HepG2 (cell line): ENCODE measurements around the gene RUBCNL. TPM values are rescaled to one million over a fixed set of nuclear protein-coding genes. Genes with fewer than 3 reads are reported as not detected.

Source experiments
- ATAC-seq: fragments of 200-7000 bp; cut with Tn5 transposase; 3 replicates; pipeline ENCODE4 v1.9.1; 2020; ENCODE audit warnings: mild to moderate bottlenecking, moderate library complexity
- BruUV-seq: library from RNA; stranded (reverse); fragments of 400-500 nt; replicated peaks from 2 replicates; lab custom pipeline; 2021; lab: Mats Ljungman, UMichigan
- CTCF ChIA-PET: fragments of 300-600 bp; formaldehyde crosslinking; extraction: SDS; loops from one replicate; lab custom pipeline; 2021; ENCODE audit warnings: low total read pairs, inconsistent platforms, low intra/inter-chr PET ratio; lab: Yijun Ruan, JAX
- POLR2A ChIA-PET: fragments of 350-600 bp; sonication (Branson Sonifier 250); formaldehyde crosslinking; loops from one replicate; lab custom pipeline; 2020; ENCODE audit warnings: antibody characterized with exemption, inconsistent platforms; lab: Yijun Ruan, JAX
- DNase-seq: peaks from one replicate; pipeline ENCODE4 v3.0.0-alpha.2; 2015; ENCODE audit warnings: low spot score
- FAIRE-seq: peaks from 3 replicates; lab custom pipeline; 2011; peaks lifted over from hg19 to GRCh38; lab: Jason Lieb, UNC
- H2AFZ ChIP-seq: one replicate; pipeline ENCODE4 v1.6.1; 2011; ENCODE audit warnings: low read length, inconsistent platforms
- H3K27ac ChIP-seq: fragments of 300-600 bp; 3 replicates; pipeline ENCODE4 v1.8.0; 2011; ENCODE audit warnings: mixed run types, mild to moderate bottlenecking, mixed read lengths, low read length, inconsistent platforms; ENCODE audit not compliant: insufficient read depth; ENCODE audit errors: extremely low read length
- H3K27me3 ChIP-seq, 2 experiments: fragments of 200-600 bp in 1 of 2; 2 replicates in 1 of 2; 3 replicates in 1 of 2; pipeline versions ENCODE4 v1.6.0 to v1.8.0; 2011; ENCODE audit warnings: low read length in 2 of 2, mild to moderate bottlenecking in 2 of 2, moderate library complexity in 2 of 2, inconsistent platforms in 1 of 2; ENCODE audit not compliant: insufficient read depth in 2 of 2, control insufficient read depth in 1 of 2
- H3K36me3 ChIP-seq, 2 experiments: fragments of 200-600 bp in 1 of 2; replicated peaks in 1 of 2; 2 replicates in 1 of 2; 3 replicates in 1 of 2; pipeline versions ENCODE4 v1.5.1 to v1.8.0; 2011; ENCODE audit warnings: low read length in 2 of 2, inconsistent platforms in 1 of 2; ENCODE audit not compliant: insufficient read depth in 2 of 2, control insufficient read depth in 1 of 2
- H3K4me1 ChIP-seq: 2 replicates; pipeline ENCODE4 v1.5.1; 2012; ENCODE audit warnings: low read length, inconsistent platforms; ENCODE audit not compliant: insufficient read depth
- H3K4me2 ChIP-seq: 2 replicates; pipeline ENCODE4 v1.6.0; 2011; ENCODE audit warnings: low read depth, low read length, inconsistent platforms
- H3K4me3 ChIP-seq, 3 experiments: fragments of 200-600 bp in 1 of 3; sonication (generic), shearing (Covaris generic) in 1 of 3; replicated peaks in 1 of 3; 2 replicates each; pipeline ENCODE4 v1.5.1; 2011 to 2016; ENCODE audit warnings: low read length in 3 of 3, inconsistent platforms in 2 of 3, low read depth in 2 of 3, mild to moderate bottlenecking in 2 of 3, control low read depth in 1 of 3, mixed read lengths in 1 of 3; ENCODE audit not compliant: insufficient read depth in 1 of 3
- H3K79me2 ChIP-seq: one replicate; pipeline ENCODE4 v1.6.1; 2011; ENCODE audit warnings: low read length, inconsistent platforms; ENCODE audit not compliant: insufficient read depth
- H3K9ac ChIP-seq: 2 replicates; pipeline ENCODE4 v1.6.0; 2011; ENCODE audit warnings: mild to moderate bottlenecking, low read depth, low read length, inconsistent platforms; ENCODE audit not compliant: insufficient read depth
- H3K9me3 ChIP-seq: 2 replicates; pipeline ENCODE4 v1.5.1; 2012; ENCODE audit warnings: mild to moderate bottlenecking, low read length
- H4K20me1 ChIP-seq: 2 replicates; pipeline ENCODE4 v1.6.0; 2011; ENCODE audit warnings: inconsistent platforms, mild to moderate bottlenecking, low read length, moderate library complexity; ENCODE audit not compliant: insufficient read depth
- BRD4 ChIP-seq: sonication (generic); formaldehyde crosslinking; IDR thresholded peaks from 2 replicates; pipeline ENCODE4 v1.4.0; 2020; ENCODE audit warnings: missing genetic modification reagents
- FOXJ3 ChIP-seq: sonication (generic); formaldehyde crosslinking; IDR thresholded peaks from 2 replicates; pipeline ENCODE4 v1.4.0; 2020; ENCODE audit warnings: missing genetic modification reagents, mild to moderate bottlenecking, borderline replicate concordance
- GFI1 ChIP-seq: sonication (generic); formaldehyde crosslinking; IDR thresholded peaks from 2 replicates; pipeline ENCODE4 v1.5.0; 2020; ENCODE audit warnings: missing genetic modification reagents, mild to moderate bottlenecking, borderline replicate concordance
- HIVEP1 ChIP-seq: sonication (generic); formaldehyde crosslinking; IDR thresholded peaks from 2 replicates; pipeline ENCODE4 v1.4.0; 2020; ENCODE audit warnings: mild to moderate bottlenecking, missing genetic modification reagents
- KDM1A ChIP-seq: IDR thresholded peaks from 2 replicates; pipeline ENCODE4 v1.6.1; 2016; ENCODE audit warnings: missing compliant biosample characterization
- KLF12 ChIP-seq: sonication (generic); formaldehyde crosslinking; IDR thresholded peaks from 2 replicates; pipeline ENCODE4 v1.4.0; 2020; ENCODE audit warnings: missing genetic modification reagents, borderline replicate concordance
- MATR3 ChIP-seq: sonication (generic); formaldehyde crosslinking; IDR thresholded peaks from 2 replicates; pipeline ENCODE4 v1.4.0; 2020; ENCODE audit warnings: missing genetic modification reagents
- NR1H2 ChIP-seq: sonication (generic); formaldehyde crosslinking; IDR thresholded peaks from 2 replicates; pipeline ENCODE4 v1.8.1; 2022; ENCODE audit warnings: low read depth, missing genetic modification reagents, borderline replicate concordance
- RFXANK ChIP-seq: IDR thresholded peaks from 2 replicates; pipeline ENCODE4 v1.6.1; 2016
- SETDB1 ChIP-seq: sonication (generic); formaldehyde crosslinking; IDR thresholded peaks from 2 replicates; pipeline ENCODE4 v1.5.1; 2020; ENCODE audit warnings: missing genetic modification reagents, mild to moderate bottlenecking, borderline replicate concordance
- ZBTB3 ChIP-seq: sonication (generic); formaldehyde crosslinking; IDR thresholded peaks from 2 replicates; pipeline ENCODE4 v1.4.0; 2020; ENCODE audit warnings: low read depth, mild to moderate bottlenecking, moderate library complexity, missing genetic modification reagents, borderline replicate concordance
- ZNF234 ChIP-seq: sonication (generic); formaldehyde crosslinking; conservative IDR thresholded peaks from 2 replicates; pipeline ENCODE4 v1.5.1; 2020; ENCODE audit warnings: mild to moderate bottlenecking, missing genetic modification reagents
- ZNF276 ChIP-seq: sonication (generic); formaldehyde crosslinking; IDR thresholded peaks from 2 replicates; pipeline ENCODE4 v1.4.0; 2020; ENCODE audit warnings: mild to moderate bottlenecking, low read depth, missing genetic modification reagents
- ZNF607 ChIP-seq: sonication (generic); formaldehyde crosslinking; IDR thresholded peaks from 2 replicates; pipeline ENCODE4 v1.5.1; 2020; ENCODE audit warnings: missing genetic modification reagents, mild to moderate bottlenecking, borderline replicate concordance
- ZNF724P ChIP-seq: sonication (generic); formaldehyde crosslinking; IDR thresholded peaks from 2 replicates; pipeline ENCODE4 v1.8.0; 2022; ENCODE audit warnings: missing genetic modification reagents, borderline replicate concordance
- ZNF777 ChIP-seq: sonication (generic); formaldehyde crosslinking; IDR thresholded peaks from 2 replicates; pipeline ENCODE4 v1.4.0; 2020; ENCODE audit warnings: missing genetic modification reagents
- ZSCAN30 ChIP-seq: sonication (generic); formaldehyde crosslinking; IDR thresholded peaks from 2 replicates; pipeline ENCODE4 v1.5.0; 2020; ENCODE audit warnings: mild to moderate bottlenecking, missing genetic modification reagents
- WGBS: methylation state at CpG from one replicate; pipeline ENCODE4 v1.1.6; 2017; ENCODE audit warnings: low lambda C conversion rate; 5-methylcytosine and 5-hydroxymethylcytosine counted together
- in situ Hi-C: cut with HindIII; loops from 2 replicates; pipeline ENCODE4 v1.10.0; 2017; ENCODE audit warnings: low pct_unique_long_range_greater_than_20kb; ENCODE audit not compliant: extremely low pct_ligation_motif_present
- intact Hi-C: fragments of 100-400 bp; cut with micrococcal nuclease; formaldehyde crosslinking; loops from one replicate; pipeline ENCODE4 v1.10.0; 2022; ENCODE audit not compliant: unreplicated experiment
- polyA plus RNA-seq, 8 experiments: library from polyadenylated mRNA; depleted of rRNA in 3 of 8; stranded (reverse) in 7 of 8; unstranded in 1 of 8; fragments of >200 nt; fragmentation: Illumina TruSeq in 4 of 8; extraction: Trizol in 4 of 8; gene quantifications; 2 replicates each; pipeline versions ENCODE4 v1.2.1 to v1.2.3, GENCODE V29; 2011 to 2016; ENCODE audit warnings: low read depth in 4 of 8, missing spikeins in 1 of 8, mixed read lengths in 1 of 8; ENCODE audit not compliant: insufficient read depth in 1 of 8
- total RNA-seq, 5 experiments: library from RNA; depleted of rRNA; stranded (reverse); fragments of >200 nt; fragmentation: Illumina TruSeq; extraction: Trizol; gene quantifications; 2 replicates each; pipeline ENCODE4 v1.2.3, GENCODE V29; 2016; ENCODE audit warnings: low read depth in 1 of 5
- TF ChIP-seq, protein P1 (sequence below): sonication (generic); formaldehyde crosslinking; IDR thresholded peaks from 2 replicates; pipeline ENCODE4 v1.4.0; 2020; ENCODE audit warnings: mild to moderate bottlenecking, missing genetic modification reagents
- TF ChIP-seq, protein P2 (sequence below): sonication (generic); formaldehyde crosslinking; IDR thresholded peaks from 2 replicates; pipeline ENCODE4 v1.5.0; 2020; ENCODE audit warnings: missing genetic modification reagents

Gene RUBCNL
- total and polyA plus RNA-seq, 2 of the 13 experiments (the other 11 are each of a cell fraction or from before 2014, with no cell fraction given), result not detected

GRCh38 chr13:46343279-46343994 lies 43.6 kb downstream of the RUBCNL start (continued):
- no peak for TF ChIP-seq GFI1 (CRISPR knock-in tag)
- no peak for TF ChIP-seq ZNF777 (CRISPR knock-in tag)
- TF ChIP-seq RFXANK (CRISPR knock-in tag), result no peak
- no peak for TF ChIP-seq KDM1A (CRISPR knock-in tag)
- TF ChIP-seq, protein P1, sequence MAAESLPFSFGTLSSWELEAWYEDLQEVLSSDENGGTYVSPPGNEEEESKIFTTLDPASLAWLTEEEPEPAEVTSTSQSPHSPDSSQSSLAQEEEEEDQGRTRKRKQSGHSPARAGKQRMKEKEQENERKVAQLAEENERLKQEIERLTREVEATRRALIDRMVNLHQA, result no peak

- Histone ChIP-seq H3K79me2 (no peaks in the 10 kb centered on the region), H3K27ac (no peak overlapping the region), H2AFZ (no peak overlapping the region), H3K4me2 (no peak overlapping the region), H3K4me3 (no peak overlapping the region), H3K36me3 (no peaks in the 10 kb centered on the region), H3K9me3 (no peaks in the 10 kb centered on the region), H3K27me3 (peaks cover 4 to 17% of the 10 kb centered on the region in 2 experiments; a peak in 3 of 5 replicates), H3K4me1 (no peaks in the 10 kb centered on the region), H4K20me1 (no peaks in the 10 kb centered on the region), H3K9ac (no peak overlapping the region)
- ChIA-PET POLR2A (no interaction called here), CTCF (no interaction called here)
- WGBS, result under 1% methylated on average over 3 of the region's 3 CpGs
- intact Hi-C loops (no loop called here), in situ Hi-C loops (no loop called here)
- BruUV-seq, result no TSS peak
- FAIRE-seq (no peak), ATAC-seq (no peak), DNase-seq (no peak)
- no peak for TF ChIP-seq ZNF724P (CRISPR knock-in tag)
- TF ChIP-seq ZSCAN30 (CRISPR knock-in tag), result no peak
- TF ChIP-seq MATR3 (CRISPR knock-in tag), result no peak
- TF ChIP-seq ZNF276 (CRISPR knock-in tag), result no peak
- TF ChIP-seq HIVEP1 (CRISPR knock-in tag), result no peak
- no peak for TF ChIP-seq ZBTB3
- no peak for TF ChIP-seq BRD4
- no peak for TF ChIP-seq SETDB1 (CRISPR knock-in tag)
- TF ChIP-seq ZNF234 (CRISPR knock-in tag), result no peak
- TF ChIP-seq FOXJ3 (CRISPR knock-in tag), result no peak
- TF ChIP-seq KLF12, result no peak
- no peak for TF ChIP-seq ZNF607
- TF ChIP-seq, protein P2, sequence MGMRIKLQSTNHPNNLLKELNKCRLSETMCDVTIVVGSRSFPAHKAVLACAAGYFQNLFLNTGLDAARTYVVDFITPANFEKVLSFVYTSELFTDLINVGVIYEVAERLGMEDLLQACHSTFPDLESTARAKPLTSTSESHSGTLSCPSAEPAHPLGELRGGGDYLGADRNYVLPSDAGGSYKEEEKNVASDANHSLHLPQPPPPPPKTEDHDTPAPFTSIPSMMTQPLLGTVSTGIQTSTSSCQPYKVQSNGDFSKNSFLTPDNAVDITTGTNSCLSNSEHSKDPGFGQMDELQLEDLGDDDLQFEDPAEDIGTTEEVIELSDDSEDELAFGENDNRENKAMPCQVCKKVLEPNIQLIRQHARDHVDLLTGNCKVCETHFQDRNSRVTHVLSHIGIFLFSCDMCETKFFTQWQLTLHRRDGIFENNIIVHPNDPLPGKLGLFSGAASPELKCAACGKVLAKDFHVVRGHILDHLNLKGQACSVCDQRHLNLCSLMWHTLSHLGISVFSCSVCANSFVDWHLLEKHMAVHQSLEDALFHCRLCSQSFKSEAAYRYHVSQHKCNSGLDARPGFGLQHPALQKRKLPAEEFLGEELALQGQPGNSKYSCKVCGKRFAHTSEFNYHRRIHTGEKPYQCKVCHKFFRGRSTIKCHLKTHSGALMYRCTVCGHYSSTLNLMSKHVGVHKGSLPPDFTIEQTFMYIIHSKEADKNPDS, result no peak
- TF ChIP-seq NR1H2 (CRISPR knock-in tag), result no peak
Measured at GRCh38 chr13:46342538-46342937, 44.5 kb downstream of the RUBCNL start.
